Measurements from ENCODE around the gene LCN12. TPM values are rescaled to one million over a fixed set of nuclear protein-coding genes. Genes with fewer than 3 reads are reported as not detected.
A peak's percentile ranks its signal among the peaks of the same experiment; 100 is the strongest.

LCN12 gene
- total RNA-seq, 4 donors from 2014 or later = not detected

- no peak overlapping the region for H3K4me3 ChIP-seq
- peaks cover 15 to 28% (median 15%) of the 10 kb centered on the region in 3 donors for H3K4me1 ChIP-seq
- no peak for TF ChIP-seq POLR2A (IDR thresholded peaks at IDR 0.05)
- H3K36me3 ChIP-seq = peaks cover 24 to 60% (median 31%) of the 10 kb centered on the region in 3 donors
- no peak for DNase-seq
- no peak overlapping the region for H3K27ac ChIP-seq
- WGBS, 2 donors = 49% methylated on average over 8 of the region's 16 CpGs; no CpG with 5 or more reads in 1 of the 2 donors
- intact Hi-C loops (cut with DNase I) = loop anchor here (5.0 to 10.0 kb wide), 2 partner anchors 85 to 87 kb away; partner anchors contain the start of genes ABCA2 and MAMDC4
- no peaks in the 10 kb centered on the region for H3K9me3 ChIP-seq
- no peaks in the 10 kb centered on the region for H3K27me3 ChIP-seq
These were observed 12.0 kb upstream of the LCN12 start for GRCh38 chr9:136939996-136940525.

- no peak for DNase-seq
- H3K27me3 ChIP-seq = no peaks in the 10 kb centered on the region
- 86 to 97% methylated on average over 8 to 9 of the region's 42 CpGs for WGBS, 2 donors
- peaks cover 15 to 32% (median 16%) of the 10 kb centered on the region in 3 donors for H3K4me1 ChIP-seq
- no peak overlapping the region for H3K27ac ChIP-seq
- no peaks in the 10 kb centered on the region for H3K9me3 ChIP-seq
- intact Hi-C loops (cut with DNase I) = loop anchor here (5.0 to 10.0 kb wide), 2 partner anchors 86 to 87 kb away; partner anchors contain the start of genes ABCA2 and MAMDC4
- TF ChIP-seq POLR2A (IDR thresholded peaks at IDR 0.05) (no peak), CTCF (IDR thresholded peaks at IDR 0.05) (no peak)
- no peak overlapping the region for H3K4me3 ChIP-seq
- H3K36me3 ChIP-seq = peaks cover 24 to 60% (median 31%) of the 10 kb centered on the region in 3 donors
These were observed 11.4 kb upstream of the LCN12 start for GRCh38 chr9:136940526-136941230.

GRCh38 chr9:136941231-136942111, 10.6 kb upstream of the LCN12 start:
- intact Hi-C loops (cut with DNase I) = loop anchor here (5.0 to 10.0 kb wide), 2 partner anchors 86 to 87 kb away; partner anchors contain the start of genes ABCA2 and MAMDC4
- no peaks in the 10 kb centered on the region for H3K27me3 ChIP-seq

GRCh38 chr9:136942112-136942880, 9.8 kb upstream of the LCN12 start:
- no peak overlapping the region for H3K27ac ChIP-seq
- whole genome bisulfite sequencing, 2 donors = 83 to 84% methylated on average over 6 to 8 of the region's 60 CpGs
- H3K4me1 ChIP-seq = peaks cover 15 to 38% (median 16%) of the 10 kb centered on the region in 3 donors
- no peak for DNase-seq
- H3K4me3 ChIP-seq = peak overlapping the region in 1 of 4 donors; percentile 94
- H3K27me3 ChIP-seq = no peaks in the 10 kb centered on the region
- intact Hi-C loops (cut with DNase I) = loop anchor here (5.0 to 10.0 kb wide), 2 partner anchors 85 to 87 kb away; partner anchors contain the start of genes ABCA2 and MAMDC4
- TF ChIP-seq CTCF (IDR thresholded peaks at IDR 0.05) (no peak), POLR2A (IDR thresholded peaks at IDR 0.05) (no peak)
- H3K36me3 ChIP-seq = peaks cover 24 to 58% (median 31%) of the 10 kb centered on the region in 3 donors
- H3K9me3 ChIP-seq = no peaks in the 10 kb centered on the region

More at GRCh38 chr9:136941231-136942111, 10.6 kb upstream of the LCN12 start:
- WGBS, 2 donors = 81 to 100% methylated on average over 3 to 5 of the region's 55 CpGs
- Histone ChIP-seq H3K36me3 (peaks cover 24 to 60% (median 31%) of the 10 kb centered on the region in 3 donors), H3K4me3 (no peak overlapping the region), H3K9me3 (no peaks in the 10 kb centered on the region), H3K4me1 (peaks cover 15 to 32% (median 16%) of the 10 kb centered on the region in 3 donors), H3K27ac (no peak overlapping the region)
- TF ChIP-seq POLR2A (IDR thresholded peaks at IDR 0.05) (no peak), CTCF (IDR thresholded peaks at IDR 0.05) (no peak)
- DNase-seq = no peak

GRCh38 chr9:136942881-136943230, 9.2 kb upstream of the LCN12 start:
- Histone ChIP-seq H3K9me3 (no peaks in the 10 kb centered on the region), H3K4me1 (peaks cover 16 to 44% (median 18%) of the 10 kb centered on the region in 3 donors), H3K27ac (peak overlapping the region; percentile 90 to 98 (median 96)), H3K4me3 (peak overlapping the region; percentile 75 to 94 (median 87)), H3K27me3 (no peaks in the 10 kb centered on the region), H3K36me3 (peaks cover 24 to 54% (median 31%) of the 10 kb centered on the region in 3 donors)
- WGBS, 2 donors = 95% methylated on average over 4 of the region's 16 CpGs; no CpG with 5 or more reads in 1 of the 2 donors
- intact Hi-C loops (cut with DNase I) = loop anchor here (5.0 to 10.0 kb wide), 2 partner anchors 84 to 88 kb away; partner anchors contain the start of genes ABCA2 and MAMDC4
- DNase-seq = no peak
- TF ChIP-seq CTCF (IDR thresholded peaks at IDR 0.05) = no peak
- no peak for TF ChIP-seq POLR2A (IDR thresholded peaks at IDR 0.05)

All from esophagus squamous epithelium (tissue), 5 donors.